Measurements from ENCODE around the gene IDH3A. TPM values are rescaled to one million over a fixed set of nuclear protein-coding genes. Genes with fewer than 3 reads are reported as not detected.

IDH3A gene
- total and polyA plus RNA-seq, 9 of the 15 experiments (the other 6 are each of a cell fraction or from before 2014, with no cell fraction given), result 37.4 to 249 (median 107) TPM

GRCh38 chr15:78129751-78130287, 19.3 kb upstream of the IDH3A start:
- WGBS (ENCODE audit: insufficient coverage, low coverage, missing lambda C conversion rate), result 59% methylated on average over 5 of the region's 5 CpGs
- Histone ChIP-seq H3K9ac (ENCODE audit: insufficient read depth in 1 of 2, low read depth in 2 of 2, low read length in 2 of 2) (peak overlapping the region in 1 of 2 experiments; percentile 99; a peak in 1 of 4 replicates), H3K79me2 (ENCODE audit: control insufficient read depth, insufficient read depth, low read length) (peaks cover 9% of the 10 kb centered on the region; the same call in 2 of the 3 replicates), H3K4me3 (no peak overlapping the region), H3K27ac (ENCODE audit: extremely low read depth, low read depth, low read length) (no peak overlapping the region), H3K36me3 (ENCODE audit: control insufficient read depth, insufficient read depth, low read length) (no peaks in the 10 kb centered on the region), H3K27me3 (ENCODE audit: control insufficient read depth in 2 of 2, insufficient read depth in 2 of 2, low read length in 2 of 2) (no peaks in the 10 kb centered on the region), H3K4me1 (replicated peaks in 1 of 2; ENCODE audit: control insufficient read depth in 2 of 2, insufficient read depth in 2 of 2, low read length in 2 of 2) (peaks cover 25 to 31% of the 10 kb centered on the region in 2 experiments), H3K4me2 (ENCODE audit: insufficient read depth, low read length) (no peak overlapping the region; the same call in 1 of the 2 replicates), H3K9me1 (ENCODE audit: control insufficient read depth, insufficient read depth, low read length) (peaks cover 4% of the 10 kb centered on the region), H4K20me1 (replicated peaks; ENCODE audit: control insufficient read depth, insufficient read depth, low read length) (peaks cover 9% of the 10 kb centered on the region; the same call in 1 of the 2 replicates), H3K9me3 (replicated peaks; ENCODE audit: control insufficient read depth, insufficient read depth, low read depth, low read length) (no peaks in the 10 kb centered on the region), H2AFZ (ENCODE audit: low read depth, low read length) (no peak overlapping the region)
- CTCF ChIA-PET (ENCODE audit: low intra/inter-chr PET ratio), result interaction anchor here (1.3 to 1.8 kb wide), 2 partner anchors 66 to 111 kb away, joined by 3 to 10 read pairs; no protein-coding TSS in a partner anchor
- no TSS peak for BruUV-seq (replicated peaks)
- FAIRE-seq, result no peak
- in situ Hi-C loops (cut with MboI), result no loop called here
- intact Hi-C loops (cut with micrococcal nuclease), result loop anchor here (2.0 to 5.0 kb wide), 2 partner anchors 65 to 112 kb away; no protein-coding TSS in a partner anchor
- no peak for ATAC-seq
- DNase-seq (ENCODE audit: extremely low read depth in 1 of 4, low spot score in 3 of 4), result no peak
- POLR2A ChIA-PET, result interaction anchor here (0.6 kb wide), 1 partner anchor 271 kb away, joined by 3 read pairs; no protein-coding TSS in a partner anchor
- TF ChIP-seq ADNP (tag; IDR thresholded peaks at IDR 0.05), result peak; percentile 84
- no peak for TF ChIP-seq GATAD2A (IDR thresholded peaks at IDR 0.05)
- peak; percentile 92 for TF ChIP-seq RBM25 (IDR thresholded peaks at IDR 0.05; ENCODE audit: low read depth, low read length, severe bottlenecking)
- TF ChIP-seq SMARCA5 (IDR thresholded peaks at IDR 0.05), result peak; percentile 71; the same call in 1 of the 2 replicates
- no peak for TF ChIP-seq KDM2B (CRISPR knock-in tag; IDR thresholded peaks at IDR 0.05)
- no peak for TF ChIP-seq JUN (IDR thresholded peaks at IDR 0.05; ENCODE audit: borderline replicate concordance, low read depth, low read length)
- no peak for TF ChIP-seq JUN (CRISPR knock-in tag; IDR thresholded peaks at IDR 0.05; ENCODE audit: borderline replicate concordance)
- no peak for TF ChIP-seq CBX5 (IDR thresholded peaks at IDR 0.05; ENCODE audit: borderline replicate concordance, low read depth)
- TF ChIP-seq KDM1A (IDR thresholded peaks at IDR 0.05), result peak; percentile 72 to 85; a peak in 3 of 4 replicates
- TF ChIP-seq DIDO1 (tag; IDR thresholded peaks at IDR 0.05; ENCODE audit: low read depth), result no peak
- TF ChIP-seq KAT2B (IDR thresholded peaks at IDR 0.05; ENCODE audit: low read depth, low read length), result no peak
- TF ChIP-seq ZNF197 (CRISPR knock-in tag; IDR thresholded peaks at IDR 0.05; ENCODE audit: low read depth), result no peak
- TF ChIP-seq CHD4 (IDR thresholded peaks at IDR 0.05; ENCODE audit: insufficient read depth, insufficient replicate concordance, low read depth, low read length, poor library complexity, severe bottlenecking), result peak; percentile 57
- TF ChIP-seq ZNF184 (CRISPR knock-in tag; IDR thresholded peaks at IDR 0.05), result no peak
- TF ChIP-seq DMBX1 (CRISPR knock-in tag; IDR thresholded peaks at IDR 0.05; ENCODE audit: borderline replicate concordance), result no peak
- TF ChIP-seq BCOR (IDR thresholded peaks at IDR 0.05), result peak; percentile 93
- TF ChIP-seq HMGXB4 (CRISPR knock-in tag; IDR thresholded peaks at IDR 0.05), result no peak
- 0 out of 2 replicates have a peak, but pooled peaks have one; percentile 58 for TF ChIP-seq CBX1 (IDR thresholded peaks at IDR 0.05; ENCODE audit: low read depth)
- TF ChIP-seq MTA1 (IDR thresholded peaks at IDR 0.05; ENCODE audit: borderline replicate concordance), result no peak
- no peak for TF ChIP-seq POLR2AphosphoS5 (IDR thresholded peaks at IDR 0.05; ENCODE audit: control insufficient read depth, insufficient read depth, low read depth, low read length)
- peak in 1 of 2 experiments; percentile 57; a peak in 1 of 4 replicates for TF ChIP-seq RCOR1 (IDR thresholded peaks at IDR 0.05; ENCODE audit: borderline replicate concordance in 1 of 2, low read depth in 2 of 2, low read length in 2 of 2)
- TF ChIP-seq HES1 (IDR thresholded peaks at IDR 0.05; ENCODE audit: low read depth), result no peak
- no peak for TF ChIP-seq ZFP1 (CRISPR knock-in tag; IDR thresholded peaks at IDR 0.05)
